SU-DHL-6 (cell line): ENCODE results near the gene TPST1.

Source experiments
- H2AFZ ChIP-seq: fragments of 200-600 bp; sonication (generic); 2 replicates; pipeline ENCODE4 v1.6.1; 2014; ENCODE audit warnings: low read depth, mild to moderate bottlenecking, moderate library complexity, mixed read lengths, antibody characterized with exemption, low read length; ENCODE audit not compliant: severe bottlenecking
- H3F3A ChIP-seq: fragments of 200-600 bp; shearing (Covaris generic); 2 replicates; pipeline ENCODE4 v1.6.0; 2016; ENCODE audit warnings: antibody characterized with exemption, mild to moderate bottlenecking; ENCODE audit not compliant: insufficient read depth
- H3K27ac ChIP-seq: fragments of 200-600 bp; sonication (generic); 2 replicates; pipeline ENCODE4 v1.5.1; 2016; ENCODE audit warnings: low read depth, mild to moderate bottlenecking, low read length, moderate library complexity, mixed read lengths
- H3K27me3 ChIP-seq: fragments of 200-600 bp; sonication (generic), shearing (Covaris generic); 2 replicates; pipeline ENCODE4 v1.6.0; 2014; ENCODE audit warnings: mild to moderate bottlenecking, low read length
- H3K36me3 ChIP-seq: fragments of 200-600 bp; sonication (generic); 2 replicates; pipeline ENCODE4 v1.6.1; 2014; ENCODE audit warnings: mild to moderate bottlenecking, low read length, mixed read lengths
- H3K4me2 ChIP-seq: fragments of 300-600, 200-600 bp; shearing (Covaris generic), sonication (generic); 2 replicates; pipeline ENCODE4 v1.6.0; 2014; ENCODE audit warnings: low read length, low read depth, mild to moderate bottlenecking; ENCODE audit not compliant: poor library complexity, severe bottlenecking
- H3K4me3 ChIP-seq: fragments of 200-600 bp; sonication (generic); 2 replicates; pipeline ENCODE4 v1.5.1; 2014; ENCODE audit warnings: antibody characterized with exemption, low read length, mild to moderate bottlenecking, mixed read lengths; ENCODE audit not compliant: insufficient read depth, poor library complexity, severe bottlenecking
- H3K79me2 ChIP-seq: fragments of 200-600 bp; sonication (generic); 2 replicates; pipeline ENCODE4 v1.6.1; 2014; ENCODE audit warnings: mild to moderate bottlenecking, low read length, moderate library complexity; ENCODE audit not compliant: insufficient read depth
- H3K9ac ChIP-seq: fragments of 200-600 bp; sonication (generic); 2 replicates; pipeline ENCODE4 v1.7.0; 2014; ENCODE audit warnings: mild to moderate bottlenecking, low read length
- H3K9me2 ChIP-seq: fragments of 200-600 bp; sonication (generic); replicated peaks from 2 replicates; pipeline ENCODE4 v1.6.1; 2014; ENCODE audit warnings: low read length; ENCODE audit not compliant: insufficient read depth
- H3K9me3 ChIP-seq: fragments of 200-600 bp; sonication (generic); 2 replicates; pipeline ENCODE4 v1.6.1; 2014; ENCODE audit warnings: low read length, mixed read lengths; ENCODE audit not compliant: insufficient read depth
- H4K20me1 ChIP-seq: fragments of 200-600 bp; sonication (generic); 2 replicates; pipeline ENCODE4 v1.6.1; 2014; ENCODE audit warnings: low read depth, mild to moderate bottlenecking, antibody characterized with exemption, low read length, moderate library complexity, mixed read lengths
- EZH2phosphoT487 ChIP-seq: fragments of 200-600 bp; sonication (generic), shearing (Covaris generic); conservative IDR thresholded peaks from 2 replicates; pipeline ENCODE4 v1.6.1; 2018; ENCODE audit warnings: mild to moderate bottlenecking, antibody characterized with exemption, low read length, moderate library complexity, mixed read lengths
- TF ChIP-seq, protein P1 (sequence below): fragments of 200-600 bp; sonication (generic); IDR thresholded peaks from one replicate; pipeline ENCODE4 v1.5.1; 2017; ENCODE audit warnings: antibody characterized with exemption, mild to moderate bottlenecking, low read length, moderate library complexity; ENCODE audit not compliant: insufficient read depth, poor library complexity, severe bottlenecking

Gene TPST1

DNA sequence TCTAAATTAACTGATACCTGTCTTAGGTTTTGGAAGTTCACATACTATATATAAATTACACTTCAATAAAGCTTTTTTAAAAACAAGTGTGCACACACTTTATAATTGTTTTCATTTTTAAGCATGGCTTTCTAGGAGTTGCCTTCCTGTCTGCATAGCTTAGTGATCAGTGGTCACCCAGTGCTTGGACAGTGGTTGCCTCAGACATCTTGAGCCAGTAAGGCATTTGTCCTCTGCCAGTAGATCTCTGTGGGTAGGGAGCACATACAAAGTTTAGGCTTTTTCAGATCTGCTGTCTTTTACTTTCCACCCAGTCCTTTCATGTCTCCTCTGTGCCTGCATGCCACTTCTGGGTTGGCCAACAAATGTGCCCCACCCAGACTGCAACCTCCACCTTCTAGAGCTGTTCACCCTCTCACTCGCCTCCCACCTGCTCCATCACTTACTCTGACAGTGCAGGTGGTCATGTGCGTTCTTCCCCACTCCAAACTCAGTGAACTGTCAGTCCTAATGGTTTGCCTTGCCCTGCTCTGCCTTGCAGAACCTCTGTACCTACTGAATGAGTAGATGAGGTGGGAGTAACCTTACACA lies 31.7 kb downstream of the TPST1 start:
- H3K27ac ChIP-seq: no peak overlapping the region
- no peak overlapping the region for H3K4me3 ChIP-seq
- H3F3A ChIP-seq: no peaks in the 10 kb centered on the region
- no peaks in the 10 kb centered on the region for H4K20me1 ChIP-seq
- H3K36me3 ChIP-seq: no peaks in the 10 kb centered on the region
- no peaks in the 10 kb centered on the region for H3K27me3 ChIP-seq
- H3K79me2 ChIP-seq: no peaks in the 10 kb centered on the region
- TF ChIP-seq EZH2phosphoT487: no peak
- TF ChIP-seq, protein P1, sequence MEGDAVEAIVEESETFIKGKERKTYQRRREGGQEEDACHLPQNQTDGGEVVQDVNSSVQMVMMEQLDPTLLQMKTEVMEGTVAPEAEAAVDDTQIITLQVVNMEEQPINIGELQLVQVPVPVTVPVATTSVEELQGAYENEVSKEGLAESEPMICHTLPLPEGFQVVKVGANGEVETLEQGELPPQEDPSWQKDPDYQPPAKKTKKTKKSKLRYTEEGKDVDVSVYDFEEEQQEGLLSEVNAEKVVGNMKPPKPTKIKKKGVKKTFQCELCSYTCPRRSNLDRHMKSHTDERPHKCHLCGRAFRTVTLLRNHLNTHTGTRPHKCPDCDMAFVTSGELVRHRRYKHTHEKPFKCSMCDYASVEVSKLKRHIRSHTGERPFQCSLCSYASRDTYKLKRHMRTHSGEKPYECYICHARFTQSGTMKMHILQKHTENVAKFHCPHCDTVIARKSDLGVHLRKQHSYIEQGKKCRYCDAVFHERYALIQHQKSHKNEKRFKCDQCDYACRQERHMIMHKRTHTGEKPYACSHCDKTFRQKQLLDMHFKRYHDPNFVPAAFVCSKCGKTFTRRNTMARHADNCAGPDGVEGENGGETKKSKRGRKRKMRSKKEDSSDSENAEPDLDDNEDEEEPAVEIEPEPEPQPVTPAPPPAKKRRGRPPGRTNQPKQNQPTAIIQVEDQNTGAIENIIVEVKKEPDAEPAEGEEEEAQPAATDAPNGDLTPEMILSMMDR: no peak
- no peak overlapping the region for H3K9ac ChIP-seq
- H3K9me3 ChIP-seq: no peaks in the 10 kb centered on the region
- no peak overlapping the region for H3K4me2 ChIP-seq
- no peak overlapping the region for H2AFZ ChIP-seq
- no peaks in the 10 kb centered on the region for H3K9me2 ChIP-seq

DNA sequence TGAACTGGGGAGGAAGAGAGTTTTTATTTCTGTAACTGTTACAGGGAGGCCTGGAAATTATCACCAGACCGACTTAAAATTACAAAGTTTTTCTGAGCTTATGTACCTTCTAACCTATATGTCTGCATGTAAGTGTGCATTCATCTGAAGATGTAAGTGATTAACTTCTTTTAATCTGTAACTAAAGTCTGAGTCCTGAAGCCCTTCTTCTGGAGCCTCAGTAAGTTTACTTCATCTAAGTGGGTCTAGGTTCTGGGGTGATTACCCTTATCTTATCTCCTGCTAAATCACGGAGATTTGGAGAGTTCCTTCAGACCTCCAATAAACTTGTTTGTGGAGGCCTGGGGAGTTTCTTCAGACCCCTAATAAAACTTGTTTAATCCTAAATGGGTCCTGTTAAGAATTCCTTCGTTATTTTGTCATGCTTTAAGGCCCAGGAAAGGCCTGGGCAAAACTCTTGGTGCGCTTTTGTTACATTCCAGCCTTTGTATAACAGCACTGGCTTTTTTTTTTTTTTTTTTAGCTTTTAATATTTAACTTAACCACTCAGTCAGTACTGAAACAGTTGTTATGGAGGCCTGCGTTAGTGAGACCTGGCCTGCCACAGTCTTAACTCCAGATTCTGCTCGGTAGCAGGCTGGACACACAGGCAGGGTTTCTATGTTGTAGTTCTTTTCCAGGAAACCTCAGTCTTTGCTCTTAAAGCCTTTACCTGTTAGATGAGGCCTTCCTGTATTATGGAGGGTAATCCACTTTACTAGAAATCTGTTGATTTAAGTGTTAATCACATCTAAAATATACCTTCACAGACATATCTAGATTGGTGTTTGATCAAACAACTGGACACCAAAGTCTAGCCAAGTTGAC lies 33.0 kb downstream of the TPST1 start:
- H4K20me1 ChIP-seq: no peaks in the 10 kb centered on the region
- TF ChIP-seq, protein P1: no peak
- TF ChIP-seq EZH2phosphoT487: no peak
- no peak overlapping the region for H2AFZ ChIP-seq
- H3K9ac ChIP-seq: no peak overlapping the region
- no peaks in the 10 kb centered on the region for H3K36me3 ChIP-seq
- H3K79me2 ChIP-seq: no peaks in the 10 kb centered on the region
- no peaks in the 10 kb centered on the region for H3K27me3 ChIP-seq
- H3K27ac ChIP-seq: no peak overlapping the region
- H3K4me2 ChIP-seq: no peak overlapping the region
- H3K4me3 ChIP-seq: no peak overlapping the region
- H3K9me2 ChIP-seq: no peaks in the 10 kb centered on the region
- no peaks in the 10 kb centered on the region for H3K9me3 ChIP-seq
- H3F3A ChIP-seq: no peaks in the 10 kb centered on the region

DNA sequence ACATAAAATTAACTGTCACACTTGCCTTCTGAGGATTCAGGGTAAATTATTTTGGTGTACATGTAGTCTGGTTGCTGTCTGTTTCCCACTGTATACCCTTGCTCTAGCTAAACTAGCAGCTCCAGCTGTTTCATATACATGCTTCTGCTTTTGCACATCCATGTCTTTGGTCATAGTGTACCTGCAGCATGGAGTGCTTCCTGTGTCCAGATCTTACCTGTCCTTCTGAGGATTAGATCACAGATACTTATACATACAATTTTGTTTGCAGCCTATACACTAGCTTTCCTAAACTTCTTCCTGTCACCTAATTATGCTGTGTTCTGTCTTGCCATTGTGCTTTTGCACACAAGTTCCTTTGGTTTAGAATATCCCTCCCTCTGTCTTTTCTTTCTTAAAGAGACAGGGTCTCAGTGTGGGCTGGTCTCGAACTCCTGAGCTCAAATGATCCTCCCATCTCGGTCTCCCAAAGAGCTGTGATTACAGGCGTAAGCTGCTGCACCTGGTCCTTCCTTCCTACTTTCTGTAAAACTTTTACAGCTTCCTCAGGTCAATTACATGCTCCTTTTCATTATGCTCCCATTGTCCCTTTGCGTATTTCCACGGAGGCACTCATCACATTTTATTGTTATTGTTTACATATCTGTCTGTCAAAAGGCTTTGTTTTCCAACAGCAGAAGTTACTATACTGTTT lies 33.8 kb downstream of the TPST1 start:
- Histone ChIP-seq H3K9ac (no peak overlapping the region), H2AFZ (no peak overlapping the region), H3K4me2 (no peak overlapping the region), H3K27me3 (no peaks in the 10 kb centered on the region), H3K36me3 (no peaks in the 10 kb centered on the region), H3K27ac (no peak overlapping the region), H3K9me3 (no peaks in the 10 kb centered on the region), H3F3A (no peaks in the 10 kb centered on the region), H4K20me1 (no peaks in the 10 kb centered on the region), H3K4me3 (no peak overlapping the region), H3K79me2 (no peaks in the 10 kb centered on the region), H3K9me2 (no peaks in the 10 kb centered on the region)
- no peak for TF ChIP-seq EZH2phosphoT487
- TF ChIP-seq, protein P1: no peak
